ENCODE measurements around the gene DYRK3. TPM values are rescaled to one million over a fixed set of nuclear protein-coding genes. Genes with fewer than 3 reads are reported as not detected.

Gene DYRK3
- total and polyA plus RNA-seq, 2 of the 13 experiments (the other 11 are each of a cell fraction or from before 2014, with no cell fraction given), result 0.48 to 2.8 TPM

GRCh38 chr1:206682111-206682510, 46.8 kb downstream of the DYRK3 start (continued):
- TF ChIP-seq, protein P1, sequence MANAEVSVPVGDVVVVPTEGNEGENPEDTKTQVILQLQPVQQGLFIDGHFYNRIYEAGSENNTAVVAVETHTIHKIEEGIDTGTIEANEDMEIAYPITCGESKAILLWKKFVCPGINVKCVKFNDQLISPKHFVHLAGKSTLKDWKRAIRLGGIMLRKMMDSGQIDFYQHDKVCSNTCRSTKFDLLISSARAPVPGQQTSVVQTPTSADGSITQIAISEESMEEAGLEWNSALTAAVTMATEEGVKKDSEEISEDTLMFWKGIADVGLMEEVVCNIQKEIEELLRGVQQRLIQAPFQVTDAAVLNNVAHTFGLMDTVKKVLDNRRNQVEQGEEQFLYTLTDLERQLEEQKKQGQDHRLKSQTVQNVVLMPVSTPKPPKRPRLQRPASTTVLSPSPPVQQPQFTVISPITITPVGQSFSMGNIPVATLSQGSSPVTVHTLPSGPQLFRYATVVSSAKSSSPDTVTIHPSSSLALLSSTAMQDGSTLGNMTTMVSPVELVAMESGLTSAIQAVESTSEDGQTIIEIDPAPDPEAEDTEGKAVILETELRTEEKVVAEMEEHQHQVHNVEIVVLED (CRISPR knock-in tag; IDR thresholded peaks at IDR 0.05; ENCODE audit: borderline replicate concordance), result no peak
- TF ChIP-seq EP300 (IDR thresholded peaks at IDR 0.05; ENCODE audit: low read depth in 2 of 2, low read length in 2 of 2) (peak in 1 of 2 experiments; percentile 29; a peak in 1 of 4 replicates), EP300 (CRISPR knock-in tag; IDR thresholded peaks at IDR 0.05; ENCODE audit: borderline replicate concordance) (no peak), HNF4G (IDR thresholded peaks at IDR 0.05; ENCODE audit: borderline replicate concordance, low read depth, low read length) (no peak), HNF4G (CRISPR knock-in tag; IDR thresholded peaks at IDR 0.05; ENCODE audit: borderline replicate concordance, low read depth) (no peak), ZFP41 (CRISPR knock-in tag; IDR thresholded peaks at IDR 0.05; ENCODE audit: borderline replicate concordance) (no peak), GATAD2A (CRISPR knock-in tag; IDR thresholded peaks at IDR 0.05) (peak; percentile 56; the same call in 1 of the 2 replicates), ZKSCAN8 (CRISPR knock-in tag; IDR thresholded peaks at IDR 0.05; ENCODE audit: borderline replicate concordance) (peak; percentile 37; the same call in 1 of the 2 replicates), SMAD1 (CRISPR knock-in tag; IDR thresholded peaks at IDR 0.05; ENCODE audit: borderline replicate concordance, low read depth) (no peak), ZFYVE20 (CRISPR knock-in tag; IDR thresholded peaks at IDR 0.05; ENCODE audit: borderline replicate concordance, low read depth) (no peak), SRSF9 (IDR thresholded peaks at IDR 0.05; ENCODE audit: borderline replicate concordance, insufficient read depth, low read depth, low read length, poor library complexity, severe bottlenecking) (no peak), GZF1 (CRISPR knock-in tag; IDR thresholded peaks at IDR 0.05) (no peak), GLI4 (CRISPR knock-in tag; IDR thresholded peaks at IDR 0.05; ENCODE audit: borderline replicate concordance) (no peak), ATF4 (CRISPR knock-in tag; IDR thresholded peaks at IDR 0.05) (no peak), TBP (CRISPR knock-in tag; IDR thresholded peaks at IDR 0.05) (no peak), FOXO4 (CRISPR knock-in tag; conservative IDR thresholded peaks at IDR 0.05) (no peak), ZNF468 (CRISPR knock-in tag; IDR thresholded peaks at IDR 0.05) (no peak), FOXJ3 (CRISPR knock-in tag; IDR thresholded peaks at IDR 0.05; ENCODE audit: borderline replicate concordance) (no peak), ZNF431 (CRISPR knock-in tag; IDR thresholded peaks at IDR 0.05; ENCODE audit: borderline replicate concordance, low read depth) (no peak), SYNCRIP (IDR thresholded peaks at IDR 0.05; ENCODE audit: insufficient read depth, low read depth, low read length) (no peak), ZEB1 (IDR thresholded peaks at IDR 0.05; ENCODE audit: insufficient replicate concordance, low read depth) (no peak), ZNF530 (CRISPR knock-in tag; IDR thresholded peaks at IDR 0.05; ENCODE audit: low read depth) (no peak), SETDB1 (CRISPR knock-in tag; IDR thresholded peaks at IDR 0.05; ENCODE audit: borderline replicate concordance) (no peak), HCFC1 (IDR thresholded peaks at IDR 0.05; ENCODE audit: low read depth, low read length) (no peak), TAF15 (IDR thresholded peaks at IDR 0.05; ENCODE audit: low read depth, low read length, poor library complexity, severe bottlenecking) (no peak), ELF1 (CRISPR knock-in tag; IDR thresholded peaks at IDR 0.05) (no peak)
- TF ChIP-seq, protein P2, sequence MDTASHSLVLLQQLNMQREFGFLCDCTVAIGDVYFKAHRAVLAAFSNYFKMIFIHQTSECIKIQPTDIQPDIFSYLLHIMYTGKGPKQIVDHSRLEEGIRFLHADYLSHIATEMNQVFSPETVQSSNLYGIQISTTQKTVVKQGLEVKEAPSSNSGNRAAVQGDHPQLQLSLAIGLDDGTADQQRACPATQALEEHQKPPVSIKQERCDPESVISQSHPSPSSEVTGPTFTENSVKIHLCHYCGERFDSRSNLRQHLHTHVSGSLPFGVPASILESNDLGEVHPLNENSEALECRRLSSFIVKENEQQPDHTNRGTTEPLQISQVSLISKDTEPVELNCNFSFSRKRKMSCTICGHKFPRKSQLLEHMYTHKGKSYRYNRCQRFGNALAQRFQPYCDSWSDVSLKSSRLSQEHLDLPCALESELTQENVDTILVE (CRISPR knock-in tag; IDR thresholded peaks at IDR 0.05), result no peak
